H9 (cell line): ENCODE data around the gene PRAMEF33. TPM values are rescaled to one million over a fixed set of nuclear protein-coding genes. Genes with fewer than 3 reads are reported as not detected.
"Not testable (repeated sequence)": the region's sequence is repeated elsewhere in the genome, so short reads cannot be mapped to it uniquely, and the experiment has no call there.

Source experiments
- DNase-seq: peaks from one replicate; pipeline ENCODE4 v3.0.0-alpha.2; 2017
- H2AFZ ChIP-seq: one replicate; pipeline ENCODE4 v1.6.1; 2013; ENCODE audit warnings: mild to moderate bottlenecking, low read length, control low read depth, moderate library complexity
- H2AK5ac ChIP-seq: 2 replicates; pipeline ENCODE4 v1.6.1; 2013; ENCODE audit warnings: low read length, control low read depth, mixed read lengths; ENCODE audit not compliant: insufficient read length
- H2BK120ac ChIP-seq: one replicate; pipeline ENCODE4 v1.6.1; 2013; ENCODE audit warnings: low read depth, mild to moderate bottlenecking, low read length, control low read depth, inconsistent platforms; ENCODE audit not compliant: poor library complexity, severe bottlenecking
- H2BK12ac ChIP-seq: 2 replicates; pipeline ENCODE4 v1.6.1; 2013; ENCODE audit warnings: low read length, control low read depth, mixed read lengths, low read depth; ENCODE audit not compliant: insufficient read length
- H2BK15ac ChIP-seq: 2 replicates; pipeline ENCODE4 v1.6.1; 2013; ENCODE audit warnings: low read depth, low read length, control low read depth
- H2BK20ac ChIP-seq: one replicate; pipeline ENCODE4 v1.6.1; 2013; ENCODE audit warnings: low read depth, mild to moderate bottlenecking, low read length, control low read depth, inconsistent platforms; ENCODE audit not compliant: poor library complexity, severe bottlenecking
- H2BK5ac ChIP-seq: 2 replicates; pipeline ENCODE4 v1.6.1; 2013; ENCODE audit warnings: low read length, control low read depth, mixed read lengths; ENCODE audit not compliant: insufficient read length
- H3K14ac ChIP-seq: 2 replicates; pipeline ENCODE4 v1.6.1; 2013; ENCODE audit warnings: low read length, control low read depth; ENCODE audit not compliant: insufficient read depth
- H3K18ac ChIP-seq: 2 replicates; pipeline ENCODE4 v1.6.1; 2013; ENCODE audit warnings: low read depth, mild to moderate bottlenecking, mixed read lengths, low read length, control low read depth; ENCODE audit not compliant: insufficient read length
- H3K23ac ChIP-seq: 2 replicates; pipeline ENCODE4 v1.6.1; 2013; ENCODE audit warnings: low read length, control low read depth, mixed read lengths, low read depth; ENCODE audit not compliant: insufficient read length
- H3K23me2 ChIP-seq: 2 replicates; pipeline ENCODE4 v1.6.1; 2013; ENCODE audit warnings: low read depth, mild to moderate bottlenecking, mixed read lengths, low read length, control low read depth; ENCODE audit not compliant: insufficient read length, poor library complexity, severe bottlenecking
- H3K27ac ChIP-seq: 2 replicates; pipeline ENCODE4 v1.5.1; 2013; ENCODE audit warnings: low read length, control low read depth, mixed read lengths, low read depth; ENCODE audit not compliant: insufficient read length
- H3K27me3 ChIP-seq: 2 replicates; pipeline ENCODE4 v1.6.1; 2013; ENCODE audit warnings: low read length, control low read depth, inconsistent platforms; ENCODE audit not compliant: insufficient read depth
- H3K4ac ChIP-seq: 2 replicates; pipeline ENCODE4 v1.6.1; 2013; ENCODE audit warnings: low read depth, mild to moderate bottlenecking, control low read depth, inconsistent platforms, low read length, moderate library complexity
- H3K4me1 ChIP-seq: 2 replicates; pipeline ENCODE4 v1.6.1; 2013; ENCODE audit warnings: low read length, control low read depth, inconsistent platforms; ENCODE audit not compliant: insufficient read depth
- H3K4me2 ChIP-seq: 2 replicates; pipeline ENCODE4 v1.6.1; 2013; ENCODE audit warnings: low read length, control low read depth, mixed read lengths; ENCODE audit not compliant: insufficient read length, insufficient read depth
- H3K56ac ChIP-seq: 2 replicates; pipeline ENCODE4 v1.6.1; 2013; ENCODE audit warnings: low read depth, mild to moderate bottlenecking, mixed read lengths, low read length, control low read depth; ENCODE audit not compliant: insufficient read length
- H3K79me1 ChIP-seq: 2 replicates; pipeline ENCODE4 v1.6.1; 2013; ENCODE audit warnings: low read depth, mild to moderate bottlenecking, moderate library complexity, low read length, control low read depth, inconsistent platforms; ENCODE audit not compliant: insufficient read depth, poor library complexity, severe bottlenecking
- H3K79me2 ChIP-seq: 2 replicates; pipeline ENCODE4 v1.6.1; 2013; ENCODE audit warnings: low read length, control low read depth, inconsistent platforms; ENCODE audit not compliant: insufficient read depth
- H3K9ac ChIP-seq: 2 replicates; pipeline ENCODE4 v1.6.1; 2013; ENCODE audit warnings: low read length, control low read depth, mixed read lengths; ENCODE audit not compliant: insufficient read length; ENCODE audit errors: extremely low read depth
- H3K9me3 ChIP-seq: one replicate; pipeline ENCODE4 v1.6.1; 2013; ENCODE audit warnings: low read depth, low read length, inconsistent platforms; ENCODE audit not compliant: control insufficient read depth
- H3T11ph ChIP-seq: one replicate; pipeline ENCODE4 v1.6.1; 2013; ENCODE audit warnings: mild to moderate bottlenecking, low read length, control low read depth, inconsistent platforms
- H4K20me1 ChIP-seq: one replicate; pipeline ENCODE4 v1.6.1; 2013; ENCODE audit not compliant: control insufficient read depth, insufficient read length, insufficient read depth
- H4K5ac ChIP-seq: 2 replicates; pipeline ENCODE4 v1.6.1; 2013; ENCODE audit warnings: low read depth, mild to moderate bottlenecking, mixed read lengths, low read length, control low read depth; ENCODE audit not compliant: insufficient read length
- H4K8ac ChIP-seq: replicated peaks from 2 replicates; pipeline ENCODE4 v1.6.1; 2013; ENCODE audit warnings: low read length, control low read depth, mixed read lengths, low read depth; ENCODE audit not compliant: insufficient read length
- H4K91ac ChIP-seq: 2 replicates; pipeline ENCODE4 v1.6.1; 2013; ENCODE audit warnings: low read depth, mild to moderate bottlenecking, moderate library complexity, mixed read lengths, low read length, control low read depth; ENCODE audit not compliant: insufficient read length
- H3K27ac Mint-ChIP-seq, 3 experiments: 2 replicates in 2 of 3; 3 replicates in 1 of 3; pipeline ENCODE4 v1.8.0; 2020 to 2021; ENCODE audit warnings: mixed read lengths in 3 of 3, mild to moderate bottlenecking in 1 of 3, moderate library complexity in 1 of 3
- H3K27me3 Mint-ChIP-seq: 2 replicates; pipeline ENCODE4 v1.8.0; 2021; ENCODE audit warnings: low read depth, mild to moderate bottlenecking, moderate library complexity, mixed read lengths
- H3K36me3 Mint-ChIP-seq, 3 experiments: 2 replicates in 2 of 3; 3 replicates in 1 of 3; pipeline ENCODE4 v1.8.0; 2020 to 2021; ENCODE audit warnings: low read depth in 3 of 3, mixed read lengths in 3 of 3; ENCODE audit not compliant: insufficient read depth in 1 of 3
- H3K4me1 Mint-ChIP-seq, 2 experiments: 2 replicates each; pipeline ENCODE4 v1.8.0; 2020; ENCODE audit warnings: mixed read lengths in 2 of 2
- H3K4me3 Mint-ChIP-seq, 2 experiments: 2 replicates in 1 of 2; 3 replicates in 1 of 2; pipeline ENCODE4 v1.8.0; 2020 to 2021; ENCODE audit warnings: mild to moderate bottlenecking in 2 of 2, mixed read lengths in 2 of 2, moderate library complexity in 1 of 2
- H3K9me3 Mint-ChIP-seq, 2 experiments: 2 replicates in 1 of 2; 3 replicates in 1 of 2; pipeline ENCODE4 v1.8.0; 2020; ENCODE audit warnings: mild to moderate bottlenecking in 2 of 2, mixed read lengths in 2 of 2, moderate library complexity in 1 of 2
- WGBS: extraction: QIAGEN DNeasy Blood & Tissue Kit; methylation state at CpG from one replicate; pipeline ENCODE4 v1.1.7; 2013; ENCODE audit warnings: missing lambda C conversion rate, low lambda C conversion rate, mixed read lengths; ENCODE audit not compliant: insufficient read length; ENCODE audit errors: extremely low coverage; 5-methylcytosine and 5-hydroxymethylcytosine counted together
- total RNA-seq: library from RNA; stranded (reverse); gene quantifications from 2 replicates; pipeline ENCODE4 v1.2.1, GENCODE V29; 2021

PRAMEF33 gene
- total RNA-seq, 1 experiment from 2014 or later = not detected

GRCh38 chr1:13298699-13299098 is 4.6 kb upstream of the PRAMEF33 start:
- H3K14ac ChIP-seq, H2AK5ac ChIP-seq, H2BK5ac ChIP-seq, H4K8ac ChIP-seq, H3K56ac ChIP-seq, H2BK20ac ChIP-seq, DNase-seq, H3K9me3 ChIP-seq, H3K4ac ChIP-seq, H2BK15ac ChIP-seq, H3K4me1 ChIP-seq, H4K20me1 ChIP-seq, H3K79me2 ChIP-seq, H3K79me1 ChIP-seq, H4K5ac ChIP-seq, H3K18ac ChIP-seq, H3K4me1 Mint-ChIP-seq, H4K91ac ChIP-seq, H2AFZ ChIP-seq, H3T11ph ChIP-seq, H3K4me2 ChIP-seq, H2BK120ac ChIP-seq, H3K36me3 Mint-ChIP-seq, H3K27me3 Mint-ChIP-seq, H2BK12ac ChIP-seq, H3K23me2 ChIP-seq, H3K23ac ChIP-seq, H3K27me3 ChIP-seq, H3K27ac ChIP-seq, H3K27ac Mint-ChIP-seq, H3K9ac ChIP-seq, H3K4me3 Mint-ChIP-seq: not testable (repeated sequence)
- H3K9me3 Mint-ChIP-seq = peaks cover 7 to 12% of the 10 kb centered on the region in 2 experiments
- no CpG with 5 or more reads among the region's 27 CpGs for WGBS

- H3K23ac ChIP-seq, H3K27ac ChIP-seq, H2BK120ac ChIP-seq, H3K56ac ChIP-seq, DNase-seq, H3K79me2 ChIP-seq, H3K18ac ChIP-seq, H4K91ac ChIP-seq, H3K27me3 ChIP-seq, H4K20me1 ChIP-seq, H4K5ac ChIP-seq, H2AK5ac ChIP-seq, H3K4ac ChIP-seq, H3K79me1 ChIP-seq, H3K23me2 ChIP-seq, H3K14ac ChIP-seq, H2BK15ac ChIP-seq, H2BK20ac ChIP-seq, H3K4me1 ChIP-seq, H3K9ac ChIP-seq, H3K4me2 ChIP-seq, H3K4me1 Mint-ChIP-seq, H3K27me3 Mint-ChIP-seq, H3K9me3 ChIP-seq, H3K36me3 Mint-ChIP-seq, H2BK12ac ChIP-seq, H4K8ac ChIP-seq, H2AFZ ChIP-seq, H3K27ac Mint-ChIP-seq, H3K4me3 Mint-ChIP-seq, H3T11ph ChIP-seq, H2BK5ac ChIP-seq: not testable (repeated sequence)
- peaks cover 5 to 12% of the 10 kb centered on the region in 2 experiments for H3K9me3 Mint-ChIP-seq
These were observed 1.1 kb upstream of the PRAMEF33 start for GRCh38 chr1:13302197-13302596.
